Skeletal muscle satellite cell (primary cell): Measurements from ENCODE around the gene GUK1.
"Not testable (repeated sequence)": the region's sequence is repeated elsewhere in the genome, so short reads cannot be mapped to it uniquely, and the experiment has no call there.

Experiments
- H3K27me3 ChIP-seq: 2 replicates; pipeline ENCODE4 v1.7.0; 2013; ENCODE audit warnings: low read length; ENCODE audit not compliant: control insufficient read depth, insufficient read depth
- H3K36me3 ChIP-seq: 2 replicates; pipeline ENCODE4 v1.7.0; 2013; ENCODE audit warnings: mild to moderate bottlenecking, control low read depth, low read length; ENCODE audit not compliant: insufficient read depth
- H3K4me1 ChIP-seq: 2 replicates; pipeline ENCODE4 v1.7.0; 2013; ENCODE audit warnings: low read length; ENCODE audit not compliant: control insufficient read depth, insufficient read depth
- H3K4me2 ChIP-seq: 2 replicates; pipeline ENCODE4 v1.7.0; 2013; ENCODE audit warnings: mild to moderate bottlenecking, low read length
- H3K4me3 ChIP-seq: 2 replicates; pipeline ENCODE4 v1.7.0; 2013; ENCODE audit warnings: low read length
- H3K9ac ChIP-seq: 2 replicates; pipeline ENCODE4 v1.7.0; 2013; ENCODE audit warnings: mild to moderate bottlenecking, low read depth, low read length, moderate library complexity
- H3K9me3 ChIP-seq: replicated peaks from 2 replicates; pipeline ENCODE4 v1.7.0; 2013; ENCODE audit warnings: mild to moderate bottlenecking, control low read depth, low read length

The GUK1 gene

GRCh38 chr1:228177721-228178710 lies 37.9 kb downstream of the GUK1 start:
- H3K4me1 ChIP-seq, result no peaks in the 10 kb centered on the region
- H3K4me3 ChIP-seq, result no peak overlapping the region
- no peaks in the 10 kb centered on the region for H3K9me3 ChIP-seq
- no peaks in the 10 kb centered on the region for H3K27me3 ChIP-seq
- H3K4me2 ChIP-seq, result no peak overlapping the region
- no peak overlapping the region for H3K9ac ChIP-seq
- H3K36me3 ChIP-seq, result peaks cover 10% of the 10 kb centered on the region

GRCh38 chr1:228178737-228179684 lies 38.9 kb downstream of the GUK1 start:
- no peak overlapping the region for H3K4me2 ChIP-seq
- no peaks in the 10 kb centered on the region for H3K9me3 ChIP-seq
- no peak overlapping the region for H3K9ac ChIP-seq
- H3K4me1 ChIP-seq, result no peaks in the 10 kb centered on the region
- no peaks in the 10 kb centered on the region for H3K27me3 ChIP-seq
- no peak overlapping the region for H3K4me3 ChIP-seq
- peaks cover 10% of the 10 kb centered on the region for H3K36me3 ChIP-seq

- peaks cover under 1% of the 10 kb centered on the region for H3K36me3 ChIP-seq
- no peak overlapping the region for H3K4me2 ChIP-seq
- no peaks in the 10 kb centered on the region for H3K27me3 ChIP-seq
- H3K9ac ChIP-seq, result no peak overlapping the region
- H3K4me3 ChIP-seq, result no peak overlapping the region
- H3K9me3 ChIP-seq, result no peaks in the 10 kb centered on the region
- H3K4me1 ChIP-seq, result no peaks in the 10 kb centered on the region
Measured at GRCh38 chr1:228180271-228180958, 40.3 kb downstream of the GUK1 start.

- Histone ChIP-seq H3K9ac (no peak overlapping the region), H3K27me3 (no peaks in the 10 kb centered on the region), H3K36me3 (no peaks in the 10 kb centered on the region)
Measured at GRCh38 chr1:228180959-228181644, 41.0 kb downstream of the GUK1 start.

GRCh38 chr1:228181645-228182034 lies 41.6 kb downstream of the GUK1 start:
- Histone ChIP-seq H3K4me2 (no peak overlapping the region), H3K9me3 (no peaks in the 10 kb centered on the region), H3K36me3 (no peaks in the 10 kb centered on the region), H3K4me1 (no peaks in the 10 kb centered on the region), H3K27me3 (no peaks in the 10 kb centered on the region), H3K4me3 (no peak overlapping the region), H3K9ac (no peak overlapping the region)

More at GRCh38 chr1:228180959-228181644, 41.0 kb downstream of the GUK1 start:
- Histone ChIP-seq H3K9me3 (no peaks in the 10 kb centered on the region), H3K4me1 (no peaks in the 10 kb centered on the region), H3K4me3 (no peak overlapping the region), H3K4me2 (no peak overlapping the region)

- H3K9me3 ChIP-seq, result no peaks in the 10 kb centered on the region
- H3K36me3 ChIP-seq, result no peaks in the 10 kb centered on the region
- no peak overlapping the region for H3K4me3 ChIP-seq
- no peak overlapping the region for H3K4me2 ChIP-seq
- H3K27me3 ChIP-seq, result no peaks in the 10 kb centered on the region
- no peak overlapping the region for H3K9ac ChIP-seq
- no peaks in the 10 kb centered on the region for H3K4me1 ChIP-seq
Measured at GRCh38 chr1:228182296-228183030, 42.4 kb downstream of the GUK1 start.

- no peaks in the 10 kb centered on the region for H3K9me3 ChIP-seq
- no peaks in the 10 kb centered on the region for H3K27me3 ChIP-seq
- no peaks in the 10 kb centered on the region for H3K4me1 ChIP-seq
- H3K4me3 ChIP-seq, result no peak overlapping the region
- no peak overlapping the region for H3K9ac ChIP-seq
- H3K36me3 ChIP-seq, result no peaks in the 10 kb centered on the region
- H3K4me2 ChIP-seq, result no peak overlapping the region
Measured at GRCh38 chr1:228184152-228184551, 44.1 kb downstream of the GUK1 start.

- H3K4me3 ChIP-seq, result no peak overlapping the region
- H3K4me1 ChIP-seq, result no peaks in the 10 kb centered on the region
Measured at GRCh38 chr1:228185641-228185965, 45.5 kb downstream of the GUK1 start.

GRCh38 chr1:228188249-228188648 lies 48.2 kb downstream of the GUK1 start:
- H3K4me1 ChIP-seq, H3K36me3 ChIP-seq, H3K4me3 ChIP-seq, H3K4me2 ChIP-seq, H3K27me3 ChIP-seq, H3K9me3 ChIP-seq, H3K9ac ChIP-seq: not testable (repeated sequence)

More at GRCh38 chr1:228185641-228185965, 45.5 kb downstream of the GUK1 start:
- Histone ChIP-seq H3K9ac (no peak overlapping the region), H3K27me3 (no peaks in the 10 kb centered on the region), H3K36me3 (no peaks in the 10 kb centered on the region), H3K4me2 (no peak overlapping the region), H3K9me3 (no peaks in the 10 kb centered on the region)

GRCh38 chr1:228190182-228190581 lies 50.1 kb downstream of the GUK1 start:
- H3K27me3 ChIP-seq, result no peaks in the 10 kb centered on the region
- H3K4me2 ChIP-seq, result no peak overlapping the region
- no peaks in the 10 kb centered on the region for H3K9me3 ChIP-seq
- H3K4me3 ChIP-seq, result no peak overlapping the region
- no peak overlapping the region for H3K9ac ChIP-seq
- no peaks in the 10 kb centered on the region for H3K36me3 ChIP-seq
- no peaks in the 10 kb centered on the region for H3K4me1 ChIP-seq
